Liver (tissue), 9 donors: ENCODE data around the gene PARD6A. TPM values are rescaled to one million over a fixed set of nuclear protein-coding genes. Genes with fewer than 3 reads are reported as not detected.

ENCODE experiments used
- DNase-seq: peaks from one replicate; pipeline ENCODE4 v3.0.0-alpha.2; 2017; ENCODE audit warnings: low spot score
- H3K27ac ChIP-seq, 2 donors: one replicate each; pipeline ENCODE4 v1.7.0; 2013; ENCODE audit warnings: inconsistent platforms in 2 of 2, low read length in 2 of 2, control low read depth in 1 of 2, low read depth in 1 of 2, mild to moderate bottlenecking in 1 of 2
- H3K27me3 ChIP-seq, 4 donors: one replicate each; pipeline versions ENCODE4 v1.6.1 to v1.7.0; 2013; ENCODE audit warnings: low read length in 3 of 4, inconsistent platforms in 1 of 4, mild to moderate bottlenecking in 1 of 4, moderate library complexity in 1 of 4; ENCODE audit not compliant: control insufficient read depth in 4 of 4, insufficient read depth in 4 of 4
- H3K36me3 ChIP-seq, 4 donors: one replicate each; pipeline versions ENCODE4 v1.6.1 to v1.7.0; 2013; ENCODE audit warnings: low read length in 3 of 4, mild to moderate bottlenecking in 3 of 4, low read depth in 1 of 4, moderate library complexity in 1 of 4; ENCODE audit not compliant: control insufficient read depth in 4 of 4, insufficient read depth in 3 of 4
- H3K4me1 ChIP-seq, 4 donors: one replicate each; pipeline versions ENCODE4 v1.6.1 to v1.7.0; 2013; ENCODE audit warnings: low read length in 3 of 4, mild to moderate bottlenecking in 3 of 4, moderate library complexity in 1 of 4; ENCODE audit not compliant: control insufficient read depth in 4 of 4, insufficient read depth in 4 of 4
- H3K4me3 ChIP-seq, 3 donors: one replicate each; pipeline versions ENCODE4 v1.6.1 to v1.7.0; 2013; ENCODE audit warnings: low read length in 3 of 3, control low read depth in 1 of 3, low read depth in 1 of 3, mild to moderate bottlenecking in 1 of 3
- H3K9ac ChIP-seq, 2 donors: one replicate each; pipeline ENCODE4 v1.7.0; 2013; ENCODE audit warnings: low read length in 2 of 2, mild to moderate bottlenecking in 2 of 2, moderate library complexity in 2 of 2, control low read depth in 1 of 2, low read depth in 1 of 2
- H3K9me3 ChIP-seq, 4 donors: one replicate each; pipeline versions ENCODE4 v1.6.1 to v1.7.0; 2013; ENCODE audit warnings: low read length in 3 of 4; ENCODE audit not compliant: control insufficient read depth in 4 of 4
- ATF3 ChIP-seq: IDR thresholded peaks from 2 replicates; pipeline ENCODE4 v1.6.1; 2016; ENCODE audit warnings: antibody characterized with exemption
- FOXA1 ChIP-seq: IDR thresholded peaks from 2 replicates; pipeline ENCODE4 v1.6.1; 2016; ENCODE audit warnings: antibody characterized with exemption
- FOXA2 ChIP-seq: IDR thresholded peaks from 2 replicates; pipeline ENCODE4 v1.6.1; 2016; ENCODE audit warnings: antibody characterized with exemption
- HNF4A ChIP-seq, 2 donors: conservative IDR thresholded peaks; 2 replicates each; pipeline ENCODE4 v1.6.1; 2016; ENCODE audit warnings: antibody characterized with exemption in 2 of 2, mild to moderate bottlenecking in 2 of 2
- HNF4G ChIP-seq: IDR thresholded peaks from 2 replicates; pipeline ENCODE4 v1.6.1; 2016; ENCODE audit warnings: antibody characterized with exemption
- NR2F2 ChIP-seq: IDR thresholded peaks from 2 replicates; pipeline ENCODE4 v1.6.1; 2016; ENCODE audit warnings: antibody characterized with exemption
- RAD21 ChIP-seq, 2 donors: IDR thresholded peaks; 2 replicates each; pipeline ENCODE4 v1.6.1; 2016; ENCODE audit warnings: antibody characterized with exemption in 2 of 2, mild to moderate bottlenecking in 2 of 2
- RXRA ChIP-seq, 2 donors: IDR thresholded peaks; 2 replicates each; pipeline ENCODE4 v1.6.1; 2017 to 2018; ENCODE audit warnings: antibody characterized with exemption in 2 of 2, mild to moderate bottlenecking in 1 of 2
- SP1 ChIP-seq: IDR thresholded peaks from 2 replicates; pipeline ENCODE4 v1.6.1; 2018; ENCODE audit warnings: antibody characterized with exemption, mild to moderate bottlenecking
- TAF1 ChIP-seq: conservative IDR thresholded peaks from 2 replicates; pipeline ENCODE4 v1.6.1; 2016; ENCODE audit warnings: antibody characterized with exemption, mild to moderate bottlenecking
- YY1 ChIP-seq: IDR thresholded peaks from 2 replicates; pipeline ENCODE4 v1.6.1; 2016; ENCODE audit warnings: antibody characterized with exemption, mild to moderate bottlenecking
- ZBTB33 ChIP-seq: IDR thresholded peaks from 2 replicates; pipeline ENCODE4 v1.6.1; 2016; ENCODE audit warnings: antibody characterized with exemption
- WGBS: extraction: QIAGEN DNeasy Blood & Tissue Kit; methylation state at CpG from one replicate; pipeline ENCODE4 v1.1.7; 2013; 5-methylcytosine and 5-hydroxymethylcytosine counted together
- polyA plus RNA-seq, 2 donors: library from polyadenylated mRNA; stranded (reverse) in 1 of 2; unstranded in 1 of 2; fragments of 200-250 nt in 1 of 2; fragments of >200 nt in 1 of 2; fragmentation: Nextera tagmentation in 1 of 2; extraction: Ambion mirVana in 1 of 2; gene quantifications; one replicate each; pipeline versions ENCODE4 v1.2.1 to v1.2.3, GENCODE V29; 2013 to 2015
- total RNA-seq, 2 donors: library from RNA; depleted of rRNA; stranded (reverse); fragments of >200 nt; gene quantifications; one replicate each; pipeline ENCODE4 v1.2.3, GENCODE V29; 2014
- TF ChIP-seq, protein P1 (sequence below): IDR thresholded peaks from 2 replicates; pipeline ENCODE4 v1.6.1; 2016; ENCODE audit warnings: antibody characterized with exemption, mild to moderate bottlenecking
- donor health status: healthy.
- donor health status: healthy.
- donor health status: healthy.
- donor health status: healthy.
- donor health status: healthy.

The PARD6A gene
- total and polyA plus RNA-seq, 4 donors: 0.42 to 2.4 (median 1.8) TPM

- TF ChIP-seq FOXA2: no peak
- TF ChIP-seq HNF4A (conservative IDR thresholded peaks at IDR 0.05): no peak
- no peak for TF ChIP-seq TAF1
- no peak for TF ChIP-seq RAD21 (IDR thresholded peaks at IDR 0.05)
- TF ChIP-seq ZBTB33: no peak
- no peak for TF ChIP-seq YY1
- TF ChIP-seq SP1: no peak
- TF ChIP-seq, protein P1, sequence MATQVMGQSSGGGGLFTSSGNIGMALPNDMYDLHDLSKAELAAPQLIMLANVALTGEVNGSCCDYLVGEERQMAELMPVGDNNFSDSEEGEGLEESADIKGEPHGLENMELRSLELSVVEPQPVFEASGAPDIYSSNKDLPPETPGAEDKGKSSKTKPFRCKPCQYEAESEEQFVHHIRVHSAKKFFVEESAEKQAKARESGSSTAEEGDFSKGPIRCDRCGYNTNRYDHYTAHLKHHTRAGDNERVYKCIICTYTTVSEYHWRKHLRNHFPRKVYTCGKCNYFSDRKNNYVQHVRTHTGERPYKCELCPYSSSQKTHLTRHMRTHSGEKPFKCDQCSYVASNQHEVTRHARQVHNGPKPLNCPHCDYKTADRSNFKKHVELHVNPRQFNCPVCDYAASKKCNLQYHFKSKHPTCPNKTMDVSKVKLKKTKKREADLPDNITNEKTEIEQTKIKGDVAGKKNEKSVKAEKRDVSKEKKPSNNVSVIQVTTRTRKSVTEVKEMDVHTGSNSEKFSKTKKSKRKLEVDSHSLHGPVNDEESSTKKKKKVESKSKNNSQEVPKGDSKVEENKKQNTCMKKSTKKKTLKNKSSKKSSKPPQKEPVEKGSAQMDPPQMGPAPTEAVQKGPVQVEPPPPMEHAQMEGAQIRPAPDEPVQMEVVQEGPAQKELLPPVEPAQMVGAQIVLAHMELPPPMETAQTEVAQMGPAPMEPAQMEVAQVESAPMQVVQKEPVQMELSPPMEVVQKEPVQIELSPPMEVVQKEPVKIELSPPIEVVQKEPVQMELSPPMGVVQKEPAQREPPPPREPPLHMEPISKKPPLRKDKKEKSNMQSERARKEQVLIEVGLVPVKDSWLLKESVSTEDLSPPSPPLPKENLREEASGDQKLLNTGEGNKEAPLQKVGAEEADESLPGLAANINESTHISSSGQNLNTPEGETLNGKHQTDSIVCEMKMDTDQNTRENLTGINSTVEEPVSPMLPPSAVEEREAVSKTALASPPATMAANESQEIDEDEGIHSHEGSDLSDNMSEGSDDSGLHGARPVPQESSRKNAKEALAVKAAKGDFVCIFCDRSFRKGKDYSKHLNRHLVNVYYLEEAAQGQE: no peak
- TF ChIP-seq ATF3: no peak
- no peak for TF ChIP-seq NR2F2
- TF ChIP-seq FOXA1: no peak
- H3K27me3 ChIP-seq: no peaks in the 10 kb centered on the region
- peaks cover 17 to 56% (median 47%) of the 10 kb centered on the region in 4 donors for H3K4me1 ChIP-seq
- H3K9me3 ChIP-seq: no peaks in the 10 kb centered on the region
- no peak for DNase-seq
- H3K36me3 ChIP-seq: peaks cover 0 to 2% (median under 1%) of the 10 kb centered on the region in 4 donors
- no peak overlapping the region for H3K9ac ChIP-seq
- 97% methylated on average over 17 of the region's 17 CpGs for WGBS
- H3K27ac ChIP-seq: peak overlapping the region; percentile 73 to 95
- no peak overlapping the region for H3K4me3 ChIP-seq
These were observed 14.8 kb downstream of the PARD6A start for GRCh38 chr16:67675579-67675935.

DNA sequence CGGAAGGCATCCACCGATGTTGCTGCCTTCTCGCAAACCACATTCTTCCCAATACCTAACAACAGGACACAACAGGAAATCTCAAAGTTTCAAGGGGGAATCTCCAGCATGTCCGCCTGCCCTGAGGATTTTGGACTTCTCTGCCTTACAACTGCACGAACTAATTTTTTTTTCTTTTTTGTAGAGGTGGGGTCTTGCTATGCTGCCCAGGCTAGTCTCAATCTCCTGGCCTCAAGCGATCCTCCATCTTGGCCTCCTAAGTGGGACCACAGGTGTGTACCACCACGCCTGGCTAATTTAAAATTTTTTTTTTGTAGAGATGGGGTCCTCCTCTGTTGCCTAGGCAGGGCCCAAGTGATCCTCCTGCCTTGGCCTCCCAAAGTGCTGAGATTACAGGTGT is 15.2 kb downstream of the PARD6A start:
- no peak for DNase-seq
- H3K4me1 ChIP-seq: peaks cover 17 to 56% (median 47%) of the 10 kb centered on the region in 4 donors
- H3K9ac ChIP-seq: no peak overlapping the region
- no peaks in the 10 kb centered on the region for H3K27me3 ChIP-seq
- peaks cover 0 to 2% (median under 1%) of the 10 kb centered on the region in 4 donors for H3K36me3 ChIP-seq
- H3K27ac ChIP-seq: peak overlapping the region in 1 of 2 donors; percentile 73
- no peak overlapping the region for H3K4me3 ChIP-seq
- TF ChIP-seq HNF4G (no peak), YY1 (no peak), NR2F2 (no peak), RXRA (IDR thresholded peaks at IDR 0.05) (no peak), ZBTB33 (no peak), SP1 (no peak), FOXA2 (no peak), ATF3 (no peak)
- no peaks in the 10 kb centered on the region for H3K9me3 ChIP-seq
- WGBS: 98% methylated on average over 7 of the region's 7 CpGs
